ENCODE measurements around the gene TMTC2. TPM values are rescaled to one million over a fixed set of nuclear protein-coding genes. Genes with fewer than 3 reads are reported as not detected.

The TMTC2 gene
- polyA plus RNA-seq, 3 donors, result 32.3 to 33.5 (median 33.5) TPM

DNA sequence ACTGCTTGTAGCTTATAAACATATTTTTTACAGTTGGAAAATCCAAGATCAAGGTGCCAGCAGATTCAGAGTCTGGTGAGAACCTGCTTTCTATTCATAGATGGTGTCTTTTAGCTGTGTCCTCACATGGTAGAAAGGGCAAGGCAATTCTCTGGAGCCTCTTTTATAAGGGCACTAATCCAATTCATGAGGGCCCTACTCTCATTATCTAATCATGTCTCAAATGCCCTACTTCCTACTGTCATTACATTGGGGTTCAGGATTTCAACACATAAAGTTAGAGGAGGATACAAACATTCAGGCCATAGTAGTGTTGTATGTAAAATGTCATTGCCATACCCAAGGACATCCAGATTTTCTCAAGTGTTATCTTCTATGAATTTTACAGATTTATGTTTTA, 496.4 kb downstream of the TMTC2 start:
- no peak for DNase-seq
